Measurements from ENCODE around the gene RET.

DNA sequence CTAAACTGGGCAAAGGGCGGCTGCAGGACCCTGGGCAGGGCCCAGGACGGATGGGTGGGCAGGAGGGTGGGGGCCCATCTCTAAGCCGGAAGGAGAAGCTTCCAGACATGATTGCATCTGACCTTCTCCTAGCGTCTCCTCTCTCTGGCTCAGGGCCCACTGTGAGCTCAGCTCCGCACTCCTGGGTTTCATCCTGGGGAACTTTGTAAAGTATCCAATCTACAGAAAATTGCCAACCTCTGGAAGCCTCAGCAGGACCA lies 8.8 kb upstream of the RET start:
- TF ChIP-seq POLR2AphosphoS5 (IDR thresholded peaks at IDR 0.05; ENCODE audit: borderline replicate concordance, low read depth, low read length), result no peak
- no peak for TF ChIP-seq EZH2 (IDR thresholded peaks at IDR 0.05)
- TF ChIP-seq FOXP2 (optimal IDR thresholded peaks at IDR 0.05; ENCODE audit: control extremely low read depth, extremely low read length, insufficient read depth), result no peak
